Progenitor cell of endocrine pancreas (in vitro differentiated cells): ENCODE measurements around the gene ADAMTS12. TPM values are rescaled to one million over a fixed set of nuclear protein-coding genes. Genes with fewer than 3 reads are reported as not detected.

Experiments
- DNase-seq: peaks from one replicate; pipeline ENCODE4 v3.0.0; 2021; ENCODE audit warnings: low spot score; ENCODE audit not compliant: unreplicated experiment
- H3K27ac Mint-ChIP-seq: 2 replicates; pipeline ENCODE4 v1.8.0; 2021; ENCODE audit warnings: mild to moderate bottlenecking, moderate library complexity, mixed read lengths
- H3K27me3 Mint-ChIP-seq: 2 replicates; pipeline ENCODE4 v1.8.0; 2021; ENCODE audit warnings: mixed read lengths
- H3K36me3 Mint-ChIP-seq: 2 replicates; pipeline ENCODE4 v1.8.0; 2022; ENCODE audit warnings: mixed read lengths; ENCODE audit not compliant: insufficient read depth
- H3K4me1 Mint-ChIP-seq: 2 replicates; pipeline ENCODE4 v1.8.0; 2021; ENCODE audit warnings: low read depth, mixed read lengths
- H3K4me3 Mint-ChIP-seq: 2 replicates; pipeline ENCODE4 v1.8.0; 2021; ENCODE audit warnings: low read depth, mild to moderate bottlenecking, moderate library complexity, mixed read lengths
- H3K9me3 Mint-ChIP-seq: 2 replicates; pipeline ENCODE4 v1.8.0; 2021; ENCODE audit warnings: low read depth, mixed read lengths
- total RNA-seq: library from RNA; stranded (reverse); gene quantifications from 2 replicates; pipeline ENCODE4 v1.2.1, GENCODE V29; 2021
- TF ChIP-seq, protein P1 (sequence below): fragments of 200-600 bp; sonication (generic); IDR thresholded peaks from one replicate; pipeline ENCODE4 v1.5.0; 2021; ENCODE audit warnings: antibody characterized with exemption, mild to moderate bottlenecking; ENCODE audit not compliant: unreplicated experiment

The ADAMTS12 gene
- total RNA-seq, 1 donor from 2014 or later, result 5.2 TPM

DNA sequence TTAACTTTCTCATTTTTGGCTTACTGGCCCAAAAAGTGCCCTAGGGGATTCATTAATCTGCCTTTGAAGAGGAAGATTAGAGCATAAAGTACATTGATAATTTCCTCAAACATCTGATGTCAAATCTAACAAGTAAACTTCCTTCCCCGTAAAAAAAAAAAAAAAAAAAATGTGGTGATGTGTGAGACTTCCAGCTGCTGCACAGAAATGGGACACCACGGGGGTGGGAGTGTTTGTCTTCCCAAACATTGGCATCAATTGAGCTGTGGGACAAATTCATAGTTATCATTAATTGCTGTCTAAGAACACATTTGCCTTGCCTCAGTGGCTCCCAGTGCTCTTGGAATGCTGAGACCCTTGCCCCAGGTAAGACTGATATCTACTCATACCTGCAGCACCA is 149.6 kb downstream of the ADAMTS12 start:
- Mint-ChIP-seq H3K9me3 (no peaks in the 10 kb centered on the region), H3K27me3 (no peaks in the 10 kb centered on the region), H3K4me3 (no peak overlapping the region), H3K36me3 (no peaks in the 10 kb centered on the region), H3K4me1 (peaks cover 2% of the 10 kb centered on the region), H3K27ac (no peak overlapping the region)
- TF ChIP-seq, protein P1, sequence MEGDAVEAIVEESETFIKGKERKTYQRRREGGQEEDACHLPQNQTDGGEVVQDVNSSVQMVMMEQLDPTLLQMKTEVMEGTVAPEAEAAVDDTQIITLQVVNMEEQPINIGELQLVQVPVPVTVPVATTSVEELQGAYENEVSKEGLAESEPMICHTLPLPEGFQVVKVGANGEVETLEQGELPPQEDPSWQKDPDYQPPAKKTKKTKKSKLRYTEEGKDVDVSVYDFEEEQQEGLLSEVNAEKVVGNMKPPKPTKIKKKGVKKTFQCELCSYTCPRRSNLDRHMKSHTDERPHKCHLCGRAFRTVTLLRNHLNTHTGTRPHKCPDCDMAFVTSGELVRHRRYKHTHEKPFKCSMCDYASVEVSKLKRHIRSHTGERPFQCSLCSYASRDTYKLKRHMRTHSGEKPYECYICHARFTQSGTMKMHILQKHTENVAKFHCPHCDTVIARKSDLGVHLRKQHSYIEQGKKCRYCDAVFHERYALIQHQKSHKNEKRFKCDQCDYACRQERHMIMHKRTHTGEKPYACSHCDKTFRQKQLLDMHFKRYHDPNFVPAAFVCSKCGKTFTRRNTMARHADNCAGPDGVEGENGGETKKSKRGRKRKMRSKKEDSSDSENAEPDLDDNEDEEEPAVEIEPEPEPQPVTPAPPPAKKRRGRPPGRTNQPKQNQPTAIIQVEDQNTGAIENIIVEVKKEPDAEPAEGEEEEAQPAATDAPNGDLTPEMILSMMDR, result no peak
- DNase-seq, result no peak

DNA sequence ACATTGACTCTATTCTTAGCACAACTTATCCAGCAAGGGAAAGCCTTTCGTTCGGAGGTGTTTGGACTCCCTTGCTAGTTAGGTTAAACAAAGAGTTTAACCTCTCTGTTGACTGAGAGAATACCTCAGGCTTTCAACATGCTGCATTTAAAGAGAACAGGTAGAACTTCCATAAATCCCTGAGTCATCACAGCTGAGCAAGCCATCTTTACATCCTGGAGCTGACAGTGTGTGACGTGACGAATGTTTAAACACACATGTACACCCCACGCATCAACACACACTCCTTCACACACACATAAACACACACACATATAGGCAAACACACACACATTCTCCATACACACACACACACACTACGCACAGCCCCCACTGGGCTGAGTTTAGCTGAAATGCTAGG is 152.8 kb downstream of the ADAMTS12 start:
- no peak overlapping the region for H3K27ac Mint-ChIP-seq
- DNase-seq, result no peak
- no peaks in the 10 kb centered on the region for H3K4me1 Mint-ChIP-seq
- TF ChIP-seq, protein P1, result no peak
- H3K27me3 Mint-ChIP-seq, result no peaks in the 10 kb centered on the region
- H3K4me3 Mint-ChIP-seq, result no peak overlapping the region
- H3K36me3 Mint-ChIP-seq, result no peaks in the 10 kb centered on the region
- H3K9me3 Mint-ChIP-seq, result no peaks in the 10 kb centered on the region

DNA sequence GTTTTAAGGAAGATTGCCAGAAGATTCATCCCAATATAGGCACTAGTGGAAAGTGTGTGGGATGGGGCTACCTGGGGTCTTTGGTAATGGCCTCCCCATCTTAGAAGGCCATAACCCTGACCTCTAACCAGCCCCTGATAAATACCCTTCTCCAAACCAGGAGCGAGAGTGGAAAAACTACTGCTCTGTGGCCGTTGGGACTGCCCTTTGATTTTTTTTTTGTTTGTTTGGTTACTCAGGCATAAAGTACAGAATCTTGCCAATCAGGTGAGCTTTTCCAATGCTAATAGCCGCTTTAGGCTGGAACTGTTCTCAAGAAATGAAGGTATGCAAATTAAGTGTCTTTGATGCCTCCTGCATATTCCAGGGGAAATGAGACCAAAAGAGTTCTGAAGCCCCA is 153.7 kb downstream of the ADAMTS12 start:
- Mint-ChIP-seq H3K4me3 (no peak overlapping the region), H3K9me3 (no peaks in the 10 kb centered on the region), H3K27me3 (no peaks in the 10 kb centered on the region), H3K36me3 (no peaks in the 10 kb centered on the region), H3K4me1 (no peaks in the 10 kb centered on the region), H3K27ac (no peak overlapping the region)
- TF ChIP-seq, protein P1, result no peak
- no peak for DNase-seq

DNA sequence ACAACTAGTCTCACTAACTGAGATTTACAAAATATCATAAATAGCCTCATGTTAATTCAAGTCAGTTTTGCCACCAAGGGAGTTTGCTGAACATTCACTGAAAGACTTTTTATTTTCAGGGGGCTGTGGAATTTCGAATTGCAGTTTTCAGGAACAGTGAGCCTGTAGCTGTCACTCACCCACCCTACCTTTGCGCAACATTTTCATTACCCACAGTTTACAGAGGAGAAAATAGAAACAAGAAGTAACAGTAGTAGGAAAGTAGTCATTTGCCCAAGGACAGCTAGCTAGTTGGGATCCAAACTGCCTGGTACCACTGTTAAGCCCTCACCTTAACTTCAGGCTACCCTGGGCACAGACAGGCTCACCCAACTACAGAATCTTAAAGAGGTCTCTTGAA is 154.1 kb downstream of the ADAMTS12 start:
- no peak for DNase-seq
- Mint-ChIP-seq H3K27me3 (no peaks in the 10 kb centered on the region), H3K4me1 (no peaks in the 10 kb centered on the region), H3K36me3 (no peaks in the 10 kb centered on the region), H3K4me3 (no peak overlapping the region), H3K9me3 (no peaks in the 10 kb centered on the region), H3K27ac (no peak overlapping the region)
- TF ChIP-seq, protein P1, result no peak

DNA sequence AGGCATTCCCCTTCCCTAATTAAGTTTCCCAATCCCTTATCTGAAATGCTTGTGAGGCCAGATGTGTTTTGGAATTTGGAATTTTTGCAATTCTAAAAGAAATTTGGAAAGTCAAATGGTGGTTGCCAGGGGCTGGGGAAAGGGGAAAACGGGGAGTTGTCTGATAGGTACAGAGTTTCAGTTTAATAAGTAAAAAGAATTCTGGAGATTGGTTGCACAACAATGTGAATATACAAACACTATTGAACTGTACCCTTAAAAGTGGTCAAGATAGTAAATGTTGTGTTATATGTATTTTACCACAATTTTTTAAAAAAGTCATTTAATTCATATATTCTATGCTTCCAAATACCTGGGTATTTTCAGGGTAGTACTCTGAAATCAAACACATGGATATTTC is 154.5 kb downstream of the ADAMTS12 start:
- Mint-ChIP-seq H3K9me3 (no peaks in the 10 kb centered on the region), H3K36me3 (no peaks in the 10 kb centered on the region), H3K4me3 (no peak overlapping the region), H3K4me1 (no peaks in the 10 kb centered on the region), H3K27me3 (no peaks in the 10 kb centered on the region), H3K27ac (no peak overlapping the region)
- TF ChIP-seq, protein P1, result no peak
- DNase-seq, result no peak
